Panc1 (cell line): ENCODE data around the gene CACNA2D3. TPM values are rescaled to one million over a fixed set of nuclear protein-coding genes. Genes with fewer than 3 reads are reported as not detected.

Source experiments
- ATAC-seq: fragments of 200-7000 bp; cut with Tn5 transposase; 2 replicates; pipeline ENCODE4 v1.9.1; 2020; ENCODE audit warnings: mild to moderate bottlenecking, moderate library complexity
- BruUV-seq: library from RNA; stranded (reverse); fragments of 400-500 nt; replicated peaks from 2 replicates; lab custom pipeline; 2021; lab: Mats Ljungman, UMichigan
- CTCF ChIA-PET: fragments of 300-600 bp; sonication (Branson Sonifier 250); formaldehyde crosslinking; loops from one replicate; lab custom pipeline; 2022; ENCODE audit warnings: antibody characterized with exemption; lab: Charles Lee
- POLR2A ChIA-PET: fragments of 300-600 bp; sonication (Branson Sonifier 250); formaldehyde crosslinking; loops from one replicate; lab custom pipeline; 2022; ENCODE audit warnings: antibody characterized with exemption; lab: Charles Lee
- DNase-seq: peaks from one replicate; pipeline ENCODE4 v3.0.0-alpha.2; 2010; ENCODE audit warnings: low read depth, low spot score
- H3K27ac ChIP-seq: 2 replicates; pipeline ENCODE4 v1.5.1; 2011; ENCODE audit warnings: mild to moderate bottlenecking, low read length, inconsistent platforms
- H3K27me3 ChIP-seq: fragments of 200-500 bp; sonication (Bioruptor generic); 2 replicates; pipeline ENCODE4 v1.6.0; 2014; ENCODE audit warnings: low read length, inconsistent platforms; ENCODE audit not compliant: control insufficient read depth, insufficient read depth
- H3K36me3 ChIP-seq: fragments of 200-500 bp; sonication (Bioruptor generic); 2 replicates; pipeline ENCODE4 v1.5.1; 2014; ENCODE audit warnings: inconsistent platforms, mild to moderate bottlenecking, low read length, moderate library complexity; ENCODE audit not compliant: control insufficient read depth, insufficient read depth
- H3K4me1 ChIP-seq: 2 replicates; pipeline ENCODE4 v1.5.1; 2011; ENCODE audit warnings: inconsistent platforms, mild to moderate bottlenecking, low read length, moderate library complexity; ENCODE audit not compliant: control insufficient read depth, insufficient read depth
- H3K4me3 ChIP-seq, 2 experiments: 2 replicates each; pipeline ENCODE4 v1.5.1; 2011 to 2012; ENCODE audit warnings: low read depth in 2 of 2, low read length in 2 of 2, mild to moderate bottlenecking in 2 of 2, inconsistent platforms in 1 of 2, moderate library complexity in 1 of 2
- H3K9me3 ChIP-seq: fragments of 200-500 bp; sonication (Bioruptor generic); 2 replicates; pipeline ENCODE4 v1.5.1; 2014; ENCODE audit warnings: low read depth, mild to moderate bottlenecking, inconsistent platforms, low read length, moderate library complexity; ENCODE audit not compliant: control insufficient read depth, insufficient read depth
- CTCF ChIP-seq: fragments of 450-650 bp; IDR thresholded peaks from 2 replicates; pipeline ENCODE4 v1.5.1; 2017; ENCODE audit warnings: mild to moderate bottlenecking
- POLR2AphosphoS5 ChIP-seq: IDR thresholded peaks from 2 replicates; pipeline ENCODE4 v1.6.1; 2012; ENCODE audit warnings: mild to moderate bottlenecking, low read depth, low read length, moderate library complexity
- REST ChIP-seq, 2 experiments: IDR thresholded peaks; 2 replicates each; pipeline ENCODE4 v1.6.1; 2011 to 2012; ENCODE audit warnings: low read depth in 2 of 2, control low read depth in 1 of 2, low read length in 1 of 2, mild to moderate bottlenecking in 1 of 2, moderate library complexity in 1 of 2; ENCODE audit not compliant: insufficient read depth in 1 of 2
- SIN3A ChIP-seq: IDR thresholded peaks from 2 replicates; pipeline ENCODE4 v1.6.1; 2012; ENCODE audit warnings: low read depth, mild to moderate bottlenecking, low read length, moderate library complexity, borderline replicate concordance; ENCODE audit not compliant: insufficient read depth
- TCF7L2 ChIP-seq: IDR thresholded peaks from 2 replicates; pipeline ENCODE4 v1.6.1; 2011; ENCODE audit warnings: mild to moderate bottlenecking, low read depth, low read length, inconsistent platforms
- in situ Hi-C: cut with HindIII; loops from 2 replicates; pipeline ENCODE4 v1.10.0; 2016; ENCODE audit warnings: low sequenced_read_pairs, low pct_unique_long_range_greater_than_20kb
- intact Hi-C: fragments of 100-400 bp; cut with micrococcal nuclease; formaldehyde crosslinking; loops from one replicate; pipeline ENCODE4 v1.10.0; 2022; ENCODE audit not compliant: unreplicated experiment
- total RNA-seq: library from RNA; stranded (reverse); gene quantifications from one replicate; pipeline ENCODE4 v1.2.1, GENCODE V29; 2021; ENCODE audit not compliant: unreplicated experiment

CACNA2D3 gene
- total RNA-seq, 1 experiment from 2014 or later, result 0.41 TPM

GRCh38 chr3:54691289-54691771 lies 569.0 kb downstream of the CACNA2D3 start:
- intact Hi-C loops, result no loop called here
- Histone ChIP-seq H3K27me3 (no peaks in the 10 kb centered on the region), H3K9me3 (no peaks in the 10 kb centered on the region), H3K27ac (no peak overlapping the region), H3K4me1 (no peaks in the 10 kb centered on the region), H3K4me3 (no peak overlapping the region), H3K36me3 (no peaks in the 10 kb centered on the region)
- CTCF ChIA-PET, result no interaction called here
- ATAC-seq (no peak), DNase-seq (no peak)
- POLR2A ChIA-PET, result no interaction called here
- in situ Hi-C loops, result no loop called here
- TF ChIP-seq TCF7L2, result no peak
- no peak for TF ChIP-seq CTCF
- no peak for TF ChIP-seq SIN3A
- TF ChIP-seq POLR2AphosphoS5, result no peak
- TF ChIP-seq REST (IDR thresholded peaks at IDR 0.05; ENCODE audit: insufficient read depth in 1 of 2, low read depth in 2 of 2, low read length in 1 of 2), result no peak
- BruUV-seq, result no TSS peak

GRCh38 chr3:54696313-54696712 lies 574.0 kb downstream of the CACNA2D3 start:
- Histone ChIP-seq H3K36me3 (no peaks in the 10 kb centered on the region), H3K27ac (no peak overlapping the region), H3K4me1 (no peaks in the 10 kb centered on the region), H3K27me3 (no peaks in the 10 kb centered on the region), H3K9me3 (no peaks in the 10 kb centered on the region), H3K4me3 (no peak overlapping the region)
- DNase-seq, result no peak
- intact Hi-C loops (no loop called here), in situ Hi-C loops (no loop called here)
- no peak for TF ChIP-seq REST (IDR thresholded peaks at IDR 0.05; ENCODE audit: insufficient read depth in 1 of 2, low read depth in 2 of 2, low read length in 1 of 2)
- TF ChIP-seq CTCF, result no peak
- no peak for ATAC-seq
- ChIA-PET CTCF (no interaction called here), POLR2A (no interaction called here)
- no TSS peak for BruUV-seq
